Stimulated activated CD4-positive, alpha-beta T cell treated with anti-CD3 and anti-CD28 coated beads, Interleukin-12 subunit alpha, Interleukin-12 subunit beta, amount 100 ng/mL, for 4 hours (primary cell): Measurements from ENCODE around the gene THY1.

Experiments
- DNase-seq: peaks from one replicate; pipeline ENCODE4 v3.0.0-alpha.2; 2020

The THY1 gene

DNA sequence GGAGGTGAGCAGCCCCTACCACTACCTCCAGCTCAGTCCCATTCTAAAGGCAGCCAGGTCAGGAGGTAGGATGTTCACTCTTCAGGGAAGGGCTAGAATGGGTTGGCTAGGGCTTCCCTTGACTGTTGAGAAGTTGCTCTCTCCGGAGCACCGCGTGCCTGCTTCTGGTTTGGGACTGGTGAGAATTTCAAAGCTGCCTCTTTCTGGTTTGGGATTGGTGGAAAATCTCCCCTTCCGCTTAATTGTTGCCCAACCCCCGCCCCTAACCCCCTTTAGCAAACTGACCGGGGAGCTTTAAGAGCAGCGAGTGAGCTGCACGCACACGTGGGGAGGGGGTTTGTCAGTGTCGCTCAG lies 42.2 kb downstream of the THY1 start:
- no peak for DNase-seq

- no peak for DNase-seq
Measured at GRCh38 chr11:119380160-119380826, 42.7 kb downstream of the THY1 start.

DNA sequence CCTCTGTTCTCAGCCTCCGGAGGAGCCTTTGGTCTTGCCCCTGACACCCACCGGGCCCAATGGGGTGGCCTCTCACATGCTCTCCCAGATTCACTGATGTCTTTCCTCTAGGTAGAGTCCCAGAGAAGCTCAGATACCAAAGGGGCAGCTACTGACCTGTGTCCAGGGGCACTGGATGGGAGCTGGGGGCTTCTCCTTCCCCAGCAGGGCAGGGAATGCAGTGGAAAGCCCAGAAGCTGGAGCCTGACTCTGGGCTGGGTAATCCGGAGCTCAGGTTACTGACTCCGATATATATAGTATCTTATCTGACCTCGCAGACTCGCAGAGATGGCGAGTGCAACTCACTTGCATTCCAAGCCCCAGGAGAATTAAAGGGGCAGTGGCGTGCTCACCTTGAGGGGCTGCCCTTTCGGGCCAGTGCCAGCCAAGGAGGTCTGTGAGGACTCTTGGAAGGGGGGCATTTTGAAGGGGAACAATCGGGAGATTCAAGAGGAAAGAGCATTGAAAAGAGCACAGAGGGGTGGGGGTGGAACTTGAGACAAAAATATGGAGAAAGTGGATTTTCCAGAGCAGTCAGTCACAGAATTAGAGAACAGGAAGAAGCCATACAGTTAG lies 44.0 kb downstream of the THY1 start:
- no peak for DNase-seq

GRCh38 chr11:119377961-119378667 lies 44.9 kb downstream of the THY1 start:
- DNase-seq: no peak

- no peak for DNase-seq
Measured at GRCh38 chr11:119377112-119377901, 45.7 kb downstream of the THY1 start.

GRCh38 chr11:119376197-119376847 lies 46.6 kb downstream of the THY1 start:
- no peak for DNase-seq

- no peak for DNase-seq
Measured at GRCh38 chr11:119375337-119376196, 47.4 kb downstream of the THY1 start.

DNA sequence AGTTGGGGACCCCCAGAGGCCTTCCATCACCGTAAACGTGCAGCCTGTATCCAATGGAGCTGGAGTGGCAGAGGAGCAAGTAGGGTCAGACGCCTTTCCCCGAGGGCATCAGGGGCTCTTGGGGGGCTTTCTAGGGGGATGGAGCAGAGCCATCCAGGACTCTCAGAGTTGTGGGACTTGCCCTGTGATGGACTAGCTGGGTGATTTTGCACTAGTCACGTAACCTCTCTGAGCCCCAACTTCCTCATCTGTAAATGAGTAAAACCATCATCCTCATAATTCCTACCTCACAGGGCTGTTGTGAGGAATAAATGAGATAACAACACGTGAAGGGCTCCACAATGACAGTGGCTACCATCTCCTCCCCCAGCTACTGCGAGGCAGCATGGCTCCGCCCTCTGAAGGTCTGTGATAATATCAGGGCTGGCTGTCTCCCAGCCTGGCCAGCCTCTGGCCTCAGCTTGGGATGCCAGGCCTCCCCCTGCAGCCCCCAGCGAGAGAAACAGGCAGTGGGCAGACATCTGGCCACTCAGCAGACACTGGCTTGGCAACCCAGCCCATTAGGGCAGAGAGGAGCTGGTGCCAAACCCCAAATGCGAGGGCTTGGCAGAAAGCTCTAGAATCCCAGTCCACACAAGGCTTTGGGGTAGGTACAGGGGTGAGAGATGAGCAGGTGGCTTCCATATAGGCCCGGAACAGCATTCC lies 48.2 kb downstream of the THY1 start:
- DNase-seq: no peak

GRCh38 chr11:119373921-119374631 lies 48.9 kb downstream of the THY1 start:
- DNase-seq: peak; percentile 38

DNA sequence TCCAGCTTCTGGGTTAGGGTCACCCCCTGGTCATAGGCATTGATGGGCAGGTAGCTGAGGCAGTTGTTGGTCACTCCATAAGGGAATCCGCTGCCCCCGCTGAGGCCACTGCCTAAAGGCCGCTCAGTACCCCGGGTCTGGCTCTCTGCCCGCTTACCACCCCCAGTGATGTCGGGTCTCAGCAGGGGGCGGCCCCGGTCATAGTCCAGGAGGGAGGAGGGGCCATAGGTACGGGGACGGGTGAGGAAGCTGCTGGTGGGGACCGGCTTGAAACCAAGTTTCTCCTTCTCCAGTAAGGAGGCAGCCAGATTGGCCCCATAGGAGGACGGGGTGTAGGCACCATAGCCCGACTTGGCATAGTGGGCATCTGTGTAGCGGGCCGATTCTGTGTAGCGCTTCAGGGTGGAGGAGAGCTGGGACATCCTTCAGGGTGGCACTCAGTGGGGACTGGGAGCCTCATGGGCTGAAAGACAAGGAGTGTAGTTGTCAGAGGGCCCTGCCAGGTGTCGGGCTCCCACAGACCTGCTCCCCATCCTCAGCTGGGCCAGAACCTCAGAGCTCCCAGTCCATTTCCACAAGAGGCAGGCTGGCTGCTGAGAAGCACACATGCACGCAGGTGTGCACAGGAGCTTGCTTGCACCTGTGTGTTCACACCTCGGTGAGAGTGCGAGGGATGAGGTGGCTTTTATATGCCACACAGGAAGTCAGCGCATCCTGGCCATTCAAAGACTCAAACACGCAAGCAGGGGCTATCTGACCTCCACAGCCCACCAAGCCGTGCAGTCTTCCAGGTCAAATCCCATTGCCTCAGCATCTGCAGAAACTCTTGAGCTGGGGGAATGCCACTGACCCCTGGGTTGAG lies 49.7 kb downstream of the THY1 start:
- no peak for DNase-seq

DNA sequence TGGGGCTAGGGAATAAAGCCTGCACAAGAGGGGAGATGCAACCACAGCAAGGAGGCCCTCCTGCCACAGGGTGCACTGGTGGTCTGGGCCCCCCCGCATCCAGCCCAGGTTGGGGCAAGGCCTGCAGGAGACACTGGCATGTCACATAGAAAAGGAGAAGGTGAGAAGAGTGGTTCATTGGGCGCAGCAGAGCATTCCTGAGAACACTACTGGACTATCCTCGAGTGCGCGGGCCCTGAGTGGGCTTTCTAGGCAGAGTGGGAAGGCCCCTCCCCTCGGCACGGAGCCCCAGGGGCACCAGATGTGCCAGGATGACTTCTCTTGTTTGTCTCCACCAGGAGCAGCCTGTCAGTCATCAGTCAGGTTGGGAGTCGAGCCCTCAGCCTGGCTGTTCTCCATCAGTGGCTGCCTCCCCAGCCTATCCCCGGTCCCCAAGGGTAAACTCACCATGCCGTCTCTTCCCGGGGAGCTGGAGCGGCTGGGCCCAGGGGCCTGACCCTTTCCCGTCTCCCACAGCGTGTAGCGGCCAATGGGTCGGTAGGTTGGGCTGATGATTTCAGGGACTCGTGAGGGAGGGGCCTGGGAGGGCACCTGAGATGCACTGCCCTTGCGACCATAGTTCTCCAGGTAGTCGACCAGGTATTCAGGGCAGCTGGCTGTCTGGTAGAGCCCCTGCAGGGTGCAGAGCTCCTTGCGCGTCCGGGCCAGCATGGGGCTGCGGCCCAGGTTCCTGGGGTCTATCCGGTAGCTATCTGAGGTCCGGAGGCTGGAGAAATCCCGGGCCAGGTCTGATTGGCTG lies 50.5 kb downstream of the THY1 start:
- DNase-seq: no peak

- no peak for DNase-seq
Measured at GRCh38 chr11:119371778-119372182, 51.2 kb downstream of the THY1 start.

DNA sequence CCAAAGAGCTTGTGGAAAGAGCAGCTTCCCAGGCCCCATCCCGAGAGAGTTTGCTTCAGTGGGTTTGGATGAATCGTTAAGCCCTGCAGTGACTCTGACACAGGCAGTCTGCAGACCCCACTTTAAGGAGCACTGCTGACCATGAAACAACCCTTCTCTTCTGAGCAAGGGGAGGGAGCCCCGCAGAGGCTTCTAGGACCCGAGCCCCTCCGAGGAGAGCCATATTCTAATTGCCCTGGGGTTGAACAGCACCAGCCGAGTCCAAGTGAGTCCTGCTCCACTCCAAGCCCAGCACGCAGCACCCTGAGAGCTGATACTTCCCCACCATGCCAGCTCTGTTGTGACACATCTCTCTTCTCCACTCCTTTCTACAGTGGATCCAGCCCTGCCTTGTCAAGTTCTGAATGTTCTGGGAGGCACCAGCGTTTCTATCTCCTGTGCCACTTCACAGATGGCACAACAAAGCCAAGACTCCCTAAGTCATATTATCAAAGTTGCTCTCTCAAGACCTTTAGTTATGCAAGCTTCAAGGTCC lies 51.8 kb downstream of the THY1 start:
- no peak for DNase-seq

GRCh38 chr11:119370486-119371046 lies 52.4 kb downstream of the THY1 start:
- DNase-seq: no peak

DNA sequence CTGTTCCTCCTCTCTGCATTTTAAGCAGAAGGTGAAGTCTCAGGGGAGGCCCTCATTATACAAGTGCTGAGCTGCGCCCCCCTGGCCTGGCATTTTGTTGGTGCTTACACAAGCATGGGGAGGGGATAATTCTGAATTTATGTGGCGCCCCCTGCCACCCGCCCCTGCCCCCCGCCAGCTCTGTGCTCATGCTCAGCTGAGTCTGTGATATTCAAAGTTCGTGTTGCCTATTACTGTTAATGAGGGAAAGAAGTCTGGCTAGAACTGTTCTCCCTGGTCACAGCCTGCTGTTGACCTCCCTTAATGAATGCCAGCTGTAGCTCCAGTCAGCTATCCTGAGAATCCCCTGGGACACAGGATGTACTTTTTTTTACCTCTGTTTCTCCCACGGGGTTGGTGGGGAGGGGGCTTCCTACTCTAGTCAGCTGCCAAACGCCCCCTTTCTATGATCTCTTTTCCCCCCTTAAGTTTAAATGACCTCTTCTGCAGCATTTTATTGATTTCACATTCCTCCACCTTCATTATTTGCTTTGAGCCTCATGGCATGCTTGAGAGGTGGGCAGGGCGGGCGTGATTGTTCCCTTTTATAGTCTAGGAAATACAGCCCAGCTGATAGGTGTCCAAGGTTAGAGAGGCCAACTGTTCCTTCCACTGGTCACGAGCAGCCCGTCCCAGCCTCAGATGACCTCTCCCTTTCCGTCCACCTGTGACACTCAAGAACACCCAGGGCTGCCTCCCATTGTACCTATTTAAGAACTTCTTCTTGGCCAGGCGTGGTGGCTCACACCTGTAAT lies 53.6 kb downstream of the THY1 start:
- DNase-seq: no peak

GRCh38 chr11:119368121-119369034 lies 54.6 kb downstream of the THY1 start:
- no peak for DNase-seq
